ENCODE results near the gene HHLA2.

HHLA2 gene

GRCh38 chr3:108333961-108334360, 37.6 kb downstream of the HHLA2 start (continued):
- no peak for TF ChIP-seq CREB5 (CRISPR knock-in tag; IDR thresholded peaks at IDR 0.05; ENCODE audit: low read depth)

- TF ChIP-seq ARNTL (CRISPR knock-in tag; IDR thresholded peaks at IDR 0.05; ENCODE audit: borderline replicate concordance, low read depth) (no peak), ZFP30 (CRISPR knock-in tag; IDR thresholded peaks at IDR 0.05) (no peak), CREB5 (CRISPR knock-in tag; IDR thresholded peaks at IDR 0.05; ENCODE audit: low read depth) (no peak), ZNF8 (CRISPR knock-in tag; IDR thresholded peaks at IDR 0.05) (no peak), OSR1 (CRISPR knock-in tag; IDR thresholded peaks at IDR 0.05) (no peak), PPARA (CRISPR knock-in tag; IDR thresholded peaks at IDR 0.05; ENCODE audit: borderline replicate concordance) (no peak), TSHZ2 (CRISPR knock-in tag; IDR thresholded peaks at IDR 0.05) (no peak), PATZ1 (CRISPR knock-in tag; IDR thresholded peaks at IDR 0.05; ENCODE audit: borderline replicate concordance) (no peak), TOX (CRISPR knock-in tag; IDR thresholded peaks at IDR 0.05; ENCODE audit: borderline replicate concordance) (no peak), TCF4 (CRISPR knock-in tag; IDR thresholded peaks at IDR 0.05; ENCODE audit: borderline replicate concordance) (no peak), CSDC2 (CRISPR knock-in tag; IDR thresholded peaks at IDR 0.05) (no peak), CSRNP3 (CRISPR knock-in tag; IDR thresholded peaks at IDR 0.05) (no peak)
- no peak for ATAC-seq
These were observed 38.4 kb downstream of the HHLA2 start for GRCh38 chr3:108334701-108335100.

GRCh38 chr3:108338901-108339545, 42.7 kb downstream of the HHLA2 start:
- TF ChIP-seq OSR1 (CRISPR knock-in tag; IDR thresholded peaks at IDR 0.05) = no peak
- TF ChIP-seq ESRRG (CRISPR knock-in tag; IDR thresholded peaks at IDR 0.05) = no peak
- TF ChIP-seq ZFP3 (CRISPR knock-in tag; IDR thresholded peaks at IDR 0.05) = no peak
- TF ChIP-seq ARNTL (CRISPR knock-in tag; IDR thresholded peaks at IDR 0.05; ENCODE audit: borderline replicate concordance, low read depth) = no peak
- TF ChIP-seq CSDC2 (CRISPR knock-in tag; IDR thresholded peaks at IDR 0.05) = no peak
- no peak for TF ChIP-seq ZNF565 (CRISPR knock-in tag; conservative IDR thresholded peaks at IDR 0.05; ENCODE audit: low read depth)
- no peak for TF ChIP-seq SNAI2 (CRISPR knock-in tag; IDR thresholded peaks at IDR 0.05)
- no peak for TF ChIP-seq ZFP30 (CRISPR knock-in tag; IDR thresholded peaks at IDR 0.05)
- TF ChIP-seq BACH2 (CRISPR knock-in tag; IDR thresholded peaks at IDR 0.05; ENCODE audit: borderline replicate concordance) = no peak
- no peak for TF ChIP-seq ISL1 (CRISPR knock-in tag; IDR thresholded peaks at IDR 0.05)
- no peak for TF ChIP-seq ZNF70 (CRISPR knock-in tag; IDR thresholded peaks at IDR 0.05)
- TF ChIP-seq ZC3H10 (CRISPR knock-in tag; IDR thresholded peaks at IDR 0.05) = no peak
- TF ChIP-seq CSRNP3 (CRISPR knock-in tag; IDR thresholded peaks at IDR 0.05) = no peak
- no peak for TF ChIP-seq TCF4 (CRISPR knock-in tag; IDR thresholded peaks at IDR 0.05; ENCODE audit: borderline replicate concordance)
- no peak for TF ChIP-seq PPARA (CRISPR knock-in tag; IDR thresholded peaks at IDR 0.05; ENCODE audit: borderline replicate concordance)
- TF ChIP-seq GLIS3 (CRISPR knock-in tag; IDR thresholded peaks at IDR 0.05) = no peak
- no peak for ATAC-seq

Measured in SK-N-SH treated with all-trans-retinoic acid at 6 μM for 48 hours (cell line).